KMS-11 (cell line): ENCODE results near the gene WWTR1.

Experiments
- H2AFZ ChIP-seq: fragments of 200-600 bp; sonication (generic); 2 replicates; pipeline ENCODE4 v1.6.1; 2016; ENCODE audit warnings: antibody characterized with exemption, mixed run types, low read depth
- H3K27ac ChIP-seq: fragments of 200-600 bp; sonication (generic); 2 replicates; pipeline ENCODE4 v1.6.1; 2016; ENCODE audit warnings: mild to moderate bottlenecking, mixed run types
- H3K27me3 ChIP-seq: fragments of 200-600 bp; sonication (generic); 2 replicates; pipeline ENCODE4 v1.6.1; 2017; ENCODE audit warnings: mild to moderate bottlenecking, low read depth, mixed run types, moderate library complexity; ENCODE audit not compliant: insufficient read depth
- H3K36me3 ChIP-seq: fragments of 200-600 bp; sonication (generic); 2 replicates; pipeline ENCODE4 v1.6.1; 2017; ENCODE audit warnings: mild to moderate bottlenecking, mixed run types; ENCODE audit not compliant: insufficient read depth
- H3K4me1 ChIP-seq: fragments of 200-600 bp; sonication (generic); 2 replicates; pipeline ENCODE4 v1.6.1; 2016; ENCODE audit warnings: mild to moderate bottlenecking, low read depth, mixed run types; ENCODE audit not compliant: poor library complexity, severe bottlenecking
- H3K4me2 ChIP-seq: fragments of 200-600 bp; sonication (generic); 2 replicates; pipeline ENCODE4 v1.7.0; 2016; ENCODE audit warnings: mild to moderate bottlenecking, mixed run types
- H3K4me3 ChIP-seq: fragments of 200-600 bp; sonication (generic); IDR thresholded peaks from 2 replicates; pipeline ENCODE4 v1.6.1; 2017; ENCODE audit warnings: low read depth, low read length, mixed read lengths; ENCODE audit not compliant: insufficient read depth
- H3K79me2 ChIP-seq: fragments of 200-600 bp; sonication (generic); 2 replicates; pipeline ENCODE4 v1.6.1; 2016; ENCODE audit warnings: low read depth, mixed run types; ENCODE audit not compliant: insufficient read depth
- H3K9ac ChIP-seq: fragments of 200-600 bp; sonication (generic); 2 replicates; pipeline ENCODE4 v1.6.1; 2016; ENCODE audit warnings: mild to moderate bottlenecking, mixed run types
- H4K20me1 ChIP-seq: fragments of 200-600 bp; sonication (generic); 2 replicates; pipeline ENCODE4 v1.6.1; 2016; ENCODE audit warnings: mild to moderate bottlenecking, mixed run types; ENCODE audit not compliant: insufficient read depth
- TF ChIP-seq, protein P1 (sequence below): fragments of 200-600 bp; sonication (generic); conservative IDR thresholded peaks from 2 replicates; pipeline ENCODE4 v1.6.1; 2017; ENCODE audit warnings: low read depth, mild to moderate bottlenecking, antibody characterized with exemption, low read length, moderate library complexity, mixed read lengths

Gene WWTR1

GRCh38 chr3:149481056-149481455, 176.8 kb downstream of the WWTR1 start:
- H3K27ac ChIP-seq = no peak overlapping the region
- no peak overlapping the region for H3K9ac ChIP-seq
- no peaks in the 10 kb centered on the region for H3K36me3 ChIP-seq
- TF ChIP-seq, protein P1, sequence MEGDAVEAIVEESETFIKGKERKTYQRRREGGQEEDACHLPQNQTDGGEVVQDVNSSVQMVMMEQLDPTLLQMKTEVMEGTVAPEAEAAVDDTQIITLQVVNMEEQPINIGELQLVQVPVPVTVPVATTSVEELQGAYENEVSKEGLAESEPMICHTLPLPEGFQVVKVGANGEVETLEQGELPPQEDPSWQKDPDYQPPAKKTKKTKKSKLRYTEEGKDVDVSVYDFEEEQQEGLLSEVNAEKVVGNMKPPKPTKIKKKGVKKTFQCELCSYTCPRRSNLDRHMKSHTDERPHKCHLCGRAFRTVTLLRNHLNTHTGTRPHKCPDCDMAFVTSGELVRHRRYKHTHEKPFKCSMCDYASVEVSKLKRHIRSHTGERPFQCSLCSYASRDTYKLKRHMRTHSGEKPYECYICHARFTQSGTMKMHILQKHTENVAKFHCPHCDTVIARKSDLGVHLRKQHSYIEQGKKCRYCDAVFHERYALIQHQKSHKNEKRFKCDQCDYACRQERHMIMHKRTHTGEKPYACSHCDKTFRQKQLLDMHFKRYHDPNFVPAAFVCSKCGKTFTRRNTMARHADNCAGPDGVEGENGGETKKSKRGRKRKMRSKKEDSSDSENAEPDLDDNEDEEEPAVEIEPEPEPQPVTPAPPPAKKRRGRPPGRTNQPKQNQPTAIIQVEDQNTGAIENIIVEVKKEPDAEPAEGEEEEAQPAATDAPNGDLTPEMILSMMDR = no peak
- H3K4me2 ChIP-seq = no peak overlapping the region
- H3K4me1 ChIP-seq = no peaks in the 10 kb centered on the region
- H3K4me3 ChIP-seq = no peak overlapping the region
- no peaks in the 10 kb centered on the region for H4K20me1 ChIP-seq
- H2AFZ ChIP-seq = no peak overlapping the region
- H3K79me2 ChIP-seq = no peaks in the 10 kb centered on the region
- H3K27me3 ChIP-seq = no peaks in the 10 kb centered on the region

DNA sequence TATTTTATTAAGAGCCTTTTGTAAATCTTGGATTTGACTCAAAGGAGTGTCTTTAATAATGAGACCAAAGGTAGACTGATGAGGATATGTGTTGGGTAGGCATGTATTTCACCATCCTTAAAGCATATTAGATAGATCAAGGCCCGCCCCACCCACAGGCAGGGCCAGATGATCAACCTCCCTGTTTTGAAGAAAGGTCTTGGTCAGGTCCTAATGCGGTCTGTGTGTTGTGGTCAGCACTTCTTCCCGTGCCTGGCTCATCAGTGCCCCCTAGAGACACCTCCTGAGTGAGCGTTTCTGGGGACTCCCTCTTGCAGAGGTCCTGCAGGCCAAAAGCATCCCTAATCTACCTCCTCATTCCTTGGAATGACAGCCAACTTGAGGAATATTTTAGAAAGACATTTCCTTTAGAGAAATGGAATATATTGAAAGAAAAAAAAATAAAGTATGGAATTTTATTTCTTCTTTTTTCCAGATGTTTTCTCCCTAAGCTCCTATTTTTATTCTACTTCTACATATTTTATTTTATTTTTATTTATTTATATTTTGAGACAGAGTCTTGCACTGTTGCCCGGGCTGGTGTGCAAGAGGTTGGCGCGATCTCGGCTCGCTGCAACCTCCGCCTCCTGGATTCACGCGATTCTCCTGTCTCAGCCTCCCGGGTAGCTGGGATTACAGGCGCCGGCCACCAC, 177.4 kb downstream of the WWTR1 start:
- Histone ChIP-seq H3K79me2 (no peaks in the 10 kb centered on the region), H3K27ac (no peak overlapping the region), H3K36me3 (no peaks in the 10 kb centered on the region), H4K20me1 (no peaks in the 10 kb centered on the region), H3K4me3 (no peak overlapping the region), H3K27me3 (no peaks in the 10 kb centered on the region), H3K9ac (no peak overlapping the region), H3K4me1 (no peaks in the 10 kb centered on the region), H3K4me2 (no peak overlapping the region), H2AFZ (peak overlapping the region; percentile 4; the same call in 1 of the 2 replicates)
- TF ChIP-seq, protein P1 = peak; percentile 87

- Histone ChIP-seq H3K27me3 (no peaks in the 10 kb centered on the region), H3K36me3 (no peaks in the 10 kb centered on the region), H3K4me1 (no peaks in the 10 kb centered on the region), H3K79me2 (no peaks in the 10 kb centered on the region), H4K20me1 (no peaks in the 10 kb centered on the region), H2AFZ (peak overlapping the region; percentile 4; the same call in 1 of the 2 replicates), H3K4me2 (no peak overlapping the region), H3K9ac (no peak overlapping the region), H3K27ac (no peak overlapping the region), H3K4me3 (no peak overlapping the region)
- TF ChIP-seq, protein P1 = no peak
These were observed 178.1 kb downstream of the WWTR1 start for GRCh38 chr3:149479621-149480325.

- no peak overlapping the region for H2AFZ ChIP-seq
- no peaks in the 10 kb centered on the region for H3K4me1 ChIP-seq
- no peaks in the 10 kb centered on the region for H3K27me3 ChIP-seq
- TF ChIP-seq, protein P1 = no peak
- no peaks in the 10 kb centered on the region for H3K79me2 ChIP-seq
- no peaks in the 10 kb centered on the region for H4K20me1 ChIP-seq
- H3K4me3 ChIP-seq = no peak overlapping the region
- no peak overlapping the region for H3K9ac ChIP-seq
- no peak overlapping the region for H3K27ac ChIP-seq
- H3K36me3 ChIP-seq = no peaks in the 10 kb centered on the region
- H3K4me2 ChIP-seq = no peak overlapping the region
These were observed 181.6 kb downstream of the WWTR1 start for GRCh38 chr3:149476225-149476624.
